ENCODE data around the gene ZBTB46. TPM values are rescaled to one million over a fixed set of nuclear protein-coding genes. Genes with fewer than 3 reads are reported as not detected.

The ZBTB46 gene
- total and polyA plus RNA-seq, 10 donors: 3.6 to 76.5 (median 32.1) TPM

- WGBS, 5 donors: 71 to 85% (median 79%) methylated on average over 7 to 14 of the region's 14 CpGs
- H3K27me3 ChIP-seq (replicated peaks in 1 of 7): peaks cover 0 to 6% (median 0%) of the 10 kb centered on the region in 7 donors
- H3K9me3 ChIP-seq: no peaks in the 10 kb centered on the region
- intact Hi-C loops (cut with DNase I; ENCODE audit: low total_unique reads): loop anchor here (10.0 kb wide), 1 partner anchor 163 kb away; the partner anchor contains the start of genes ABHD16B and TPD52L2
- TF ChIP-seq POLR2AphosphoS5 (IDR thresholded peaks at IDR 0.05) (peak; percentile 11 to 69 (median 38)), CTCF (IDR thresholded peaks at IDR 0.05 in 8 of 11, conservative IDR thresholded peaks at IDR 0.05 in 3 of 11) (no peak)
- peak; percentile 72 for DNase-seq
- peak overlapping the region in 6 of 8 donors; percentile 20 to 77 (median 34) for H3K27ac ChIP-seq
- H3K4me1 ChIP-seq: peaks cover 31 to 94% (median 68%) of the 10 kb centered on the region in 6 donors
- no peak overlapping the region for H3K4me3 ChIP-seq
- H3K36me3 ChIP-seq: peaks cover 0 to 86% (median 40%) of the 10 kb centered on the region in 6 donors
Observed at GRCh38 chr20:63701329-63702035, 129.6 kb downstream of the ZBTB46 start.

- intact Hi-C loops (cut with DNase I; ENCODE audit: low total_unique reads): loop anchor here (10.0 kb wide), 1 partner anchor 164 kb away; the partner anchor contains the start of genes ABHD16B and TPD52L2
- Histone ChIP-seq H3K4me1 (peaks cover 31 to 94% (median 68%) of the 10 kb centered on the region in 6 donors), H3K36me3 (peaks cover 0 to 83% (median 35%) of the 10 kb centered on the region in 6 donors), H3K9me3 (no peaks in the 10 kb centered on the region), H3K4me3 (no peak overlapping the region), H3K27ac (peak overlapping the region in 4 of 8 donors; percentile 21 to 77 (median 55)), H3K27me3 (replicated peaks in 1 of 7) (peaks cover 0 to 7% (median 0%) of the 10 kb centered on the region in 7 donors)
- 75 to 86% (median 81%) methylated on average over 3 to 5 of the region's 5 CpGs for WGBS, 5 donors
- no peak for TF ChIP-seq CTCF (IDR thresholded peaks at IDR 0.05 in 8 of 11, conservative IDR thresholded peaks at IDR 0.05 in 3 of 11)
- TF ChIP-seq POLR2A (IDR thresholded peaks at IDR 0.05): no peak
- TF ChIP-seq POLR2AphosphoS5 (IDR thresholded peaks at IDR 0.05): no peak
- peak; percentile 56 for DNase-seq
Observed at GRCh38 chr20:63701051-63701328, 130.1 kb downstream of the ZBTB46 start.

GRCh38 chr20:63700199-63701050, 130.6 kb downstream of the ZBTB46 start:
- intact Hi-C loops (cut with DNase I; ENCODE audit: low total_unique reads): loop anchor here (10.0 kb wide), 1 partner anchor 164 kb away; the partner anchor contains the start of genes ABHD16B and TPD52L2
- 86 to 91% (median 89%) methylated on average over 32 to 43 of the region's 43 CpGs for WGBS, 5 donors

More at GRCh38 chr20:63700199-63701050, 130.6 kb downstream of the ZBTB46 start:
- TF ChIP-seq CTCF (IDR thresholded peaks at IDR 0.05 in 8 of 11, conservative IDR thresholded peaks at IDR 0.05 in 3 of 11): no peak
- no peak for TF ChIP-seq POLR2A (IDR thresholded peaks at IDR 0.05)
- TF ChIP-seq POLR2AphosphoS5 (IDR thresholded peaks at IDR 0.05): peak in 2 of 3 donors; percentile 46 to 72
- H3K27me3 ChIP-seq (replicated peaks in 1 of 7): peaks cover 0 to 7% (median 0%) of the 10 kb centered on the region in 7 donors
- peak; percentile 69 for DNase-seq
- no peaks in the 10 kb centered on the region for H3K9me3 ChIP-seq
- H3K4me3 ChIP-seq: no peak overlapping the region
- peak overlapping the region in 7 of 8 donors; percentile 7 to 77 (median 71) for H3K27ac ChIP-seq
- peaks cover 0 to 83% (median 30%) of the 10 kb centered on the region in 6 donors for H3K36me3 ChIP-seq
- H3K4me1 ChIP-seq: peaks cover 30 to 93% (median 67%) of the 10 kb centered on the region in 6 donors

Data from spleen (tissue), 11 donors.